Endothelial cell of umbilical vein (primary cell): ENCODE measurements around the gene GTSE1. TPM values are rescaled to one million over a fixed set of nuclear protein-coding genes. Genes with fewer than 3 reads are reported as not detected.

Experiments used
- BruUV-seq: library from RNA; stranded (reverse); fragments of 400-500 nt; replicated peaks from 2 replicates; lab custom pipeline; 2021; lab: Mats Ljungman, UMichigan
- CTCF ChIA-PET: fragments of 300-600, 350-600 bp; sonication (Branson Sonifier 250); formaldehyde crosslinking; loops from one replicate; lab custom pipeline; 2021; ENCODE audit warnings: antibody characterized with exemption, inconsistent platforms; lab: Charles Lee
- POLR2A ChIA-PET: fragments of 300-600, 350-600 bp; sonication (Branson Sonifier 250); formaldehyde crosslinking; loops from one replicate; lab custom pipeline; 2021; ENCODE audit warnings: antibody characterized with exemption, inconsistent platforms; lab: Charles Lee
- DNase-seq: peaks from one replicate; pipeline ENCODE4 v3.0.0-alpha.2; 2011; ENCODE audit warnings: low read depth, low spot score
- FAIRE-seq: peaks from 2 replicates; lab custom pipeline; 2011; peaks lifted over from hg19 to GRCh38; lab: Jason Lieb, UNC
- H2AFZ ChIP-seq: 2 replicates; pipeline ENCODE4 v1.6.0; 2012; ENCODE audit warnings: low read depth, low read length, control low read depth, inconsistent platforms
- H3K27ac ChIP-seq: 2 replicates; pipeline ENCODE4 v1.5.1; 2011; ENCODE audit warnings: low read depth, mild to moderate bottlenecking, control low read depth, low read length, moderate library complexity; ENCODE audit not compliant: insufficient read depth
- H3K27me3 ChIP-seq, 2 experiments: 2 replicates each; pipeline versions ENCODE4 v1.6.0 to v1.6.1; 2011; ENCODE audit warnings: low read length in 2 of 2, mixed read lengths in 1 of 2; ENCODE audit not compliant: control insufficient read depth in 2 of 2, insufficient read depth in 2 of 2
- H3K36me3 ChIP-seq, 2 experiments: 2 replicates in 1 of 2; 3 replicates in 1 of 2; pipeline ENCODE4 v1.5.1; 2011; ENCODE audit warnings: low read length in 2 of 2, mild to moderate bottlenecking in 1 of 2, moderate library complexity in 1 of 2; ENCODE audit not compliant: control insufficient read depth in 2 of 2, insufficient read depth in 2 of 2; ENCODE audit errors: extremely low read depth in 1 of 2
- H3K4me1 ChIP-seq: 3 replicates; pipeline ENCODE4 v1.5.1; 2011; ENCODE audit warnings: mild to moderate bottlenecking, low read length; ENCODE audit not compliant: control insufficient read depth, insufficient read depth; ENCODE audit errors: extremely low read depth
- H3K4me2 ChIP-seq: 2 replicates; pipeline ENCODE4 v1.6.1; 2011; ENCODE audit warnings: low read length, control low read depth, mixed read lengths; ENCODE audit not compliant: insufficient read depth
- H3K4me3 ChIP-seq, 3 experiments: fragments of 200-600 bp in 1 of 3; sonication (generic), shearing (Covaris generic) in 1 of 3; replicated peaks in 1 of 3; 2 replicates each; pipeline ENCODE4 v1.5.1; 2011 to 2016; ENCODE audit warnings: control low read depth in 3 of 3, low read length in 3 of 3, mild to moderate bottlenecking in 2 of 3, inconsistent platforms in 1 of 3, low read depth in 1 of 3, moderate library complexity in 1 of 3; ENCODE audit not compliant: insufficient read depth in 1 of 3
- H3K79me2 ChIP-seq: 2 replicates; pipeline ENCODE4 v1.6.0; 2012; ENCODE audit warnings: low read length, inconsistent platforms; ENCODE audit not compliant: control insufficient read depth, insufficient read depth
- H3K9ac ChIP-seq: replicated peaks from 2 replicates; pipeline ENCODE3; 2011; ENCODE audit warnings: low read length, control low read depth; ENCODE audit not compliant: insufficient read depth; ENCODE audit errors: extremely low read depth
- H3K9me1 ChIP-seq: replicated peaks from 3 replicates; pipeline ENCODE4 v1.6.0; 2011; ENCODE audit warnings: mild to moderate bottlenecking, low read length; ENCODE audit not compliant: control insufficient read depth, insufficient read depth; ENCODE audit errors: extremely low read depth
- H3K9me3 ChIP-seq: replicated peaks from 2 replicates; pipeline ENCODE4 v1.5.1; 2012; ENCODE audit warnings: low read length, inconsistent platforms; ENCODE audit not compliant: control insufficient read depth, insufficient read depth
- H4K20me1 ChIP-seq: replicated peaks from 2 replicates; pipeline ENCODE3; 2011; ENCODE audit warnings: mild to moderate bottlenecking, low read length; ENCODE audit not compliant: control insufficient read depth, insufficient read depth; ENCODE audit errors: extremely low read depth
- EZH2 ChIP-seq: IDR thresholded peaks from 2 replicates; pipeline ENCODE4 v1.6.1; 2012; ENCODE audit warnings: borderline replicate concordance, low read depth, mild to moderate bottlenecking, moderate library complexity, low read length, inconsistent platforms; ENCODE audit not compliant: severe bottlenecking
- GATA2 ChIP-seq: IDR thresholded peaks from 2 replicates; pipeline ENCODE4 v1.7.0; 2011; ENCODE audit warnings: low read depth, mild to moderate bottlenecking, moderate library complexity, mixed read lengths, low read length; ENCODE audit not compliant: insufficient read length, insufficient read depth
- JUN ChIP-seq: IDR thresholded peaks from 2 replicates; pipeline ENCODE4 v1.6.1; 2011; ENCODE audit warnings: borderline replicate concordance, low read depth; ENCODE audit not compliant: insufficient read length, insufficient read depth
- MYC ChIP-seq: IDR thresholded peaks from one replicate; pipeline ENCODE4 v1.6.1; 2011; ENCODE audit warnings: mild to moderate bottlenecking, low read depth, low read length
- POLR2A ChIP-seq: IDR thresholded peaks from 2 replicates; pipeline ENCODE4 v1.6.1; 2012; ENCODE audit warnings: low read depth, mild to moderate bottlenecking, control low read depth, low read length
- POLR2AphosphoS5 ChIP-seq: IDR thresholded peaks from 2 replicates; pipeline ENCODE4 v1.6.1; 2012; ENCODE audit warnings: low read depth, mild to moderate bottlenecking, control low read depth, low read length, moderate library complexity; ENCODE audit not compliant: insufficient read depth
- dilution Hi-C: fragments of 300-500 bp; cut with MboI; formaldehyde crosslinking; loops from one replicate; pipeline ENCODE4 v1.15.0; 2019; ENCODE audit warnings: low sequenced_read_pairs; ENCODE audit not compliant: extremely low pct_ligation_motif_present
- intact Hi-C: fragments of 100-400 bp; cut with micrococcal nuclease; formaldehyde crosslinking; loops from one replicate; pipeline ENCODE4 v1.10.0; 2022
- polyA plus RNA-seq, 4 experiments: library from polyadenylated mRNA; depleted of rRNA in 3 of 4; stranded (reverse) in 3 of 4; unstranded in 1 of 4; fragments of >200 nt; gene quantifications; 2 replicates each; pipeline versions ENCODE4 v1.2.1 to v1.2.3, GENCODE V29; 2011 to 2012; ENCODE audit warnings: missing spikeins in 1 of 4
- total RNA-seq: library from RNA; stranded (reverse); gene quantifications from 2 replicates; pipeline ENCODE4 v1.2.3, GENCODE V29; 2021
- TF ChIP-seq, protein P1 (sequence below), 2 donors: IDR thresholded peaks; 1 replicate in 1 of 2; 2 replicates in 1 of 2; pipeline ENCODE4 v1.5.1; 2011; ENCODE audit warnings: low read length in 2 of 2, mild to moderate bottlenecking in 2 of 2, moderate library complexity in 2 of 2, control low read depth in 1 of 2, inconsistent platforms in 1 of 2, low read depth in 1 of 2; ENCODE audit not compliant: insufficient read depth in 1 of 2; ENCODE audit errors: extremely low read depth in 1 of 2

GTSE1 gene
- total and polyA plus RNA-seq, 2 donors (not counting 3 experiments of a cell fraction or from before 2014, with no cell fraction given) = 25.9 to 57.2 TPM

DNA sequence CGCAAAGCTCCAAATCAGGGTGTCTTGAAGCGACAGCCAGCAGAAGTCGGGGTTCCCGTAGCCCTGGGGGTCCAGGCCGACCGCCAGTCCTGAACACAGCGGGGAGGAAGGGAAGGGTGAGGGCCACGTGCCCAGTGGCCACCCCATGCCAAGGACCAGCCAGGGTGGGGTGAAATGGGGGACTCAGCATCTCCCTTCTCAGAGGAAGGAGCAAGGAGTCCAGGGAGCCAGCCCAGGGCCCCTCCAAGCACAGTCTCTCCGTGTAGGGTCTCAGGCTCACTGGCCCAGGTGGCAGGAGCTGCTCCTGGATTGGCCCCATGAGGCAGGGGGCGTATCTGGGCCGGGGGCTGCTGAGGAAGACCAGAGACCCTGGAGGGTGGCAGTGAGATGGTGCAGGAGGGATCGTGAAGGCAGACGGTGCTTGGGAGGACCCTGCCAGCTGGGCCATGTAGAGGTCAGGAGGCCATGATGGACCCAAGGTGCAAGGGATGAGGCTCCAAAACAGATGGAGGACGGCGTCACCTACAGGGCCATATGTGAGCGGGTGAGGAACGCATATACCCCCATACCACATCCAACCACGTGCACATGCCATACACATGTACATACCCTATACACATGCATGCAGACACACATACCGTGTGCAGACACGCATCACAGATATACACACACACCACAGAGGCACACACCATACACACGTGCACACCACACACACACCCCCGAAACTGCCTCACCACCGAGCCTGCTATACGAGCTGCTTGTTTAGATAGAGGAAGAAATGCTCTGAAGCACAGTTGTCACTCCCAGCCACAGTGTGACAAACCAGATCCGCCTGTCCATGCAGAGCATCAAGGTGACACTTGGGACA lies 73.3 kb downstream of the GTSE1 start:
- Histone ChIP-seq H3K79me2 (no peaks in the 10 kb centered on the region), H3K36me3 (no peaks in the 10 kb centered on the region), H3K9me3 (no peaks in the 10 kb centered on the region), H3K9ac (no peak overlapping the region), H3K9me1 (no peaks in the 10 kb centered on the region), H3K4me3 (no peak overlapping the region), H3K27me3 (no peaks in the 10 kb centered on the region), H4K20me1 (no peaks in the 10 kb centered on the region), H2AFZ (no peak overlapping the region), H3K4me1 (peaks cover 6% of the 10 kb centered on the region), H3K4me2 (no peak overlapping the region), H3K27ac (no peak overlapping the region)
- no TSS peak for BruUV-seq
- DNase-seq = no peak
- intact Hi-C loops = no loop called here
- dilution Hi-C loops = no loop called here
- no peak for FAIRE-seq
- ChIA-PET POLR2A (no interaction called here), CTCF (interaction anchor here (0.5 to 6.2 kb wide), 2 partner anchors 121 to 170 kb away, joined by 3 to 418 read pairs; partner anchors contain the start of gene CELSR1)
- TF ChIP-seq POLR2AphosphoS5 (no peak), EZH2 (no peak), JUN (no peak), POLR2A (no peak), MYC (no peak), GATA2 (no peak)
- TF ChIP-seq, protein P1, sequence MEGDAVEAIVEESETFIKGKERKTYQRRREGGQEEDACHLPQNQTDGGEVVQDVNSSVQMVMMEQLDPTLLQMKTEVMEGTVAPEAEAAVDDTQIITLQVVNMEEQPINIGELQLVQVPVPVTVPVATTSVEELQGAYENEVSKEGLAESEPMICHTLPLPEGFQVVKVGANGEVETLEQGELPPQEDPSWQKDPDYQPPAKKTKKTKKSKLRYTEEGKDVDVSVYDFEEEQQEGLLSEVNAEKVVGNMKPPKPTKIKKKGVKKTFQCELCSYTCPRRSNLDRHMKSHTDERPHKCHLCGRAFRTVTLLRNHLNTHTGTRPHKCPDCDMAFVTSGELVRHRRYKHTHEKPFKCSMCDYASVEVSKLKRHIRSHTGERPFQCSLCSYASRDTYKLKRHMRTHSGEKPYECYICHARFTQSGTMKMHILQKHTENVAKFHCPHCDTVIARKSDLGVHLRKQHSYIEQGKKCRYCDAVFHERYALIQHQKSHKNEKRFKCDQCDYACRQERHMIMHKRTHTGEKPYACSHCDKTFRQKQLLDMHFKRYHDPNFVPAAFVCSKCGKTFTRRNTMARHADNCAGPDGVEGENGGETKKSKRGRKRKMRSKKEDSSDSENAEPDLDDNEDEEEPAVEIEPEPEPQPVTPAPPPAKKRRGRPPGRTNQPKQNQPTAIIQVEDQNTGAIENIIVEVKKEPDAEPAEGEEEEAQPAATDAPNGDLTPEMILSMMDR (IDR thresholded peaks at IDR 0.05; ENCODE audit: extremely low read depth in 1 of 2, insufficient read depth in 1 of 2, low read depth in 1 of 2, low read length in 2 of 2) = no peak
